Mesendoderm (in vitro differentiated cells): ENCODE measurements around the gene ABCG4.
"Not testable (repeated sequence)": the region's sequence is repeated elsewhere in the genome, so short reads cannot be mapped to it uniquely, and the experiment has no call there.

Source experiments
- DNase-seq: peaks from one replicate; pipeline ENCODE4 v3.0.0; 2013
- H2AK5ac ChIP-seq: 2 replicates; pipeline ENCODE4 v1.6.1; 2013; ENCODE audit warnings: low read length, inconsistent platforms
- H2BK120ac ChIP-seq: 2 replicates; pipeline ENCODE4 v1.6.1; 2013; ENCODE audit warnings: low read depth, mild to moderate bottlenecking, low read length, moderate library complexity, mixed read lengths
- H2BK15ac ChIP-seq: replicated peaks from 2 replicates; pipeline ENCODE4 v1.6.1; 2013; ENCODE audit warnings: low read depth, mild to moderate bottlenecking, moderate library complexity
- H2BK5ac ChIP-seq: 2 replicates; pipeline ENCODE4 v1.6.1; 2013; ENCODE audit warnings: low read length, inconsistent platforms
- H3K18ac ChIP-seq: 2 replicates; pipeline ENCODE4 v1.6.1; 2013; ENCODE audit warnings: mild to moderate bottlenecking, low read length, mixed read lengths
- H3K23ac ChIP-seq: one replicate; pipeline ENCODE4 v1.6.1; 2013; ENCODE audit warnings: low read length
- H3K27ac ChIP-seq: 2 replicates; pipeline ENCODE4 v1.5.1; 2013; ENCODE audit warnings: low read depth, mild to moderate bottlenecking, inconsistent platforms, low read length, moderate library complexity
- H3K27me3 ChIP-seq: 2 replicates; pipeline ENCODE4 v1.6.1; 2013; ENCODE audit warnings: low read length, control low read depth, mild to moderate bottlenecking, inconsistent platforms; ENCODE audit not compliant: insufficient read depth, poor library complexity
- H3K36me3 ChIP-seq: 2 replicates; pipeline ENCODE4 v1.6.1; 2013; ENCODE audit warnings: low read length, inconsistent platforms; ENCODE audit not compliant: control insufficient read depth, insufficient read depth
- H3K4ac ChIP-seq: one replicate; pipeline ENCODE4 v1.6.1; 2013; ENCODE audit warnings: low read depth, mild to moderate bottlenecking, low read length, moderate library complexity
- H3K4me1 ChIP-seq: 2 replicates; pipeline ENCODE4 v1.6.1; 2013; ENCODE audit warnings: low read depth, low read length, inconsistent platforms; ENCODE audit not compliant: control insufficient read depth
- H3K4me2 ChIP-seq: 2 replicates; pipeline ENCODE4 v1.6.1; 2013; ENCODE audit warnings: low read length
- H3K4me3 ChIP-seq: 2 replicates; pipeline ENCODE4 v1.5.1; 2013; ENCODE audit warnings: mild to moderate bottlenecking, low read length
- H3K56ac ChIP-seq: one replicate; pipeline ENCODE4 v1.6.1; 2013; ENCODE audit warnings: low read length
- H3K79me1 ChIP-seq: 2 replicates; pipeline ENCODE4 v1.6.1; 2013; ENCODE audit warnings: low read length, inconsistent platforms
- H3K79me2 ChIP-seq: 2 replicates; pipeline ENCODE4 v1.6.1; 2013; ENCODE audit warnings: mild to moderate bottlenecking, low read length; ENCODE audit not compliant: control insufficient read depth, insufficient read depth
- H3K9ac ChIP-seq: 2 replicates; pipeline ENCODE4 v1.6.1; 2013; ENCODE audit warnings: low read length, inconsistent platforms
- H4K5ac ChIP-seq: one replicate; pipeline ENCODE4 v1.6.1; 2013; ENCODE audit warnings: low read length
- H4K8ac ChIP-seq: one replicate; pipeline ENCODE4 v1.6.1; 2013; ENCODE audit warnings: low read depth, mild to moderate bottlenecking, control low read depth, low read length, moderate library complexity
- WGBS: extraction: QIAGEN DNeasy Blood & Tissue Kit; methylation state at CpG from one replicate; pipeline ENCODE4 v1.1.7; 2013; ENCODE audit warnings: low lambda C conversion rate, missing lambda C conversion rate; ENCODE audit not compliant: insufficient coverage; ENCODE audit errors: extremely low coverage; 5-methylcytosine and 5-hydroxymethylcytosine counted together

Gene ABCG4

GRCh38 chr11:119125821-119126220 is 23.0 kb upstream of the ABCG4 start:
- Histone ChIP-seq H2BK120ac (no peak overlapping the region), H2AK5ac (no peak overlapping the region), H3K18ac (no peak overlapping the region), H3K4me2 (no peak overlapping the region), H3K56ac (no peak overlapping the region), H3K79me1 (peaks cover 14% of the 10 kb centered on the region), H3K9ac (no peak overlapping the region), H3K4me3 (no peak overlapping the region), H3K4ac (no peak overlapping the region), H3K27me3 (no peaks in the 10 kb centered on the region), H3K4me1 (peaks cover 5% of the 10 kb centered on the region), H3K79me2 (peaks cover 14% of the 10 kb centered on the region), H3K23ac (no peak overlapping the region), H3K27ac (no peak overlapping the region), H4K5ac (no peak overlapping the region), H2BK5ac (no peak overlapping the region), H3K36me3 (peaks cover 4% of the 10 kb centered on the region), H4K8ac (no peak overlapping the region), H2BK15ac (no peak overlapping the region)
- no CpG with 5 or more reads among the region's 6 CpGs for WGBS
- DNase-seq = no peak

- peaks cover 11% of the 10 kb centered on the region for H3K79me1 ChIP-seq
- peaks cover 5% of the 10 kb centered on the region for H3K4me1 ChIP-seq
- H2BK15ac ChIP-seq = no peak overlapping the region
- H3K4me2 ChIP-seq = no peak overlapping the region
- no peaks in the 10 kb centered on the region for H3K27me3 ChIP-seq
- H2BK120ac ChIP-seq = no peak overlapping the region
- no peak overlapping the region for H3K23ac ChIP-seq
- no CpG with 5 or more reads among the region's 5 CpGs for WGBS
- no peak overlapping the region for H3K18ac ChIP-seq
- H4K5ac ChIP-seq = no peak overlapping the region
- H3K4ac ChIP-seq = no peak overlapping the region
- no peak overlapping the region for H2AK5ac ChIP-seq
- DNase-seq = no peak
- no peak overlapping the region for H3K4me3 ChIP-seq
- H2BK5ac ChIP-seq = no peak overlapping the region
- peaks cover 7% of the 10 kb centered on the region for H3K36me3 ChIP-seq
- no peak overlapping the region for H3K27ac ChIP-seq
- H4K8ac ChIP-seq = no peak overlapping the region
- peaks cover 11% of the 10 kb centered on the region for H3K79me2 ChIP-seq
- no peak overlapping the region for H3K9ac ChIP-seq
- no peak overlapping the region for H3K56ac ChIP-seq
Observed at GRCh38 chr11:119126675-119127268, 22.1 kb upstream of the ABCG4 start.

- Histone ChIP-seq H3K18ac (no peak overlapping the region), H3K27ac (no peak overlapping the region), H3K23ac (no peak overlapping the region), H2BK120ac (no peak overlapping the region), H2AK5ac (no peak overlapping the region), H3K9ac (no peak overlapping the region), H3K4me2 (no peak overlapping the region), H3K27me3 (no peaks in the 10 kb centered on the region), H3K79me1 (no peaks in the 10 kb centered on the region), H2BK5ac (no peak overlapping the region), H2BK15ac (no peak overlapping the region), H4K5ac (no peak overlapping the region), H3K4ac (no peak overlapping the region), H3K4me1 (no peaks in the 10 kb centered on the region), H4K8ac (no peak overlapping the region), H3K56ac (no peak overlapping the region), H3K36me3 (peaks cover 8% of the 10 kb centered on the region), H3K79me2 (no peaks in the 10 kb centered on the region), H3K4me3 (no peak overlapping the region)
- WGBS = no CpG with 5 or more reads among the region's 3 CpGs
- no peak for DNase-seq
Observed at GRCh38 chr11:119130662-119131061, 18.2 kb upstream of the ABCG4 start.

- Histone ChIP-seq H3K79me2 (no peaks in the 10 kb centered on the region), H3K27me3 (no peaks in the 10 kb centered on the region), H3K4me3 (no peak overlapping the region), H2AK5ac (no peak overlapping the region), H2BK5ac (no peak overlapping the region), H3K4me2 (no peak overlapping the region), H3K18ac (no peak overlapping the region), H3K56ac (no peak overlapping the region), H3K4me1 (no peaks in the 10 kb centered on the region), H4K8ac (no peak overlapping the region), H3K4ac (no peak overlapping the region), H3K9ac (no peak overlapping the region), H3K79me1 (no peaks in the 10 kb centered on the region), H3K36me3 (peaks cover 8% of the 10 kb centered on the region), H4K5ac (no peak overlapping the region), H3K27ac (no peak overlapping the region), H2BK15ac (no peak overlapping the region), H2BK120ac (no peak overlapping the region), H3K23ac (no peak overlapping the region)
- no CpG with 5 or more reads among the region's 4 CpGs for WGBS
- peak; percentile 51 for DNase-seq
Observed at GRCh38 chr11:119134389-119134978, 14.4 kb upstream of the ABCG4 start.

GRCh38 chr11:119139276-119139675 is 9.6 kb upstream of the ABCG4 start:
- H4K5ac ChIP-seq, H3K79me1 ChIP-seq, H2BK5ac ChIP-seq, H3K9ac ChIP-seq, H3K4ac ChIP-seq, H3K4me1 ChIP-seq, H3K23ac ChIP-seq, H3K4me3 ChIP-seq, H2AK5ac ChIP-seq, H2BK120ac ChIP-seq, H3K18ac ChIP-seq, H3K27ac ChIP-seq, H3K56ac ChIP-seq, H3K79me2 ChIP-seq, H3K27me3 ChIP-seq, H2BK15ac ChIP-seq, H3K4me2 ChIP-seq, H3K36me3 ChIP-seq, DNase-seq, H4K8ac ChIP-seq: not testable (repeated sequence)
- no CpG with 5 or more reads among the region's 10 CpGs for whole genome bisulfite sequencing
